Mucosa of descending colon (tissue), 3 donors: ENCODE data around the gene NUDCD2. TPM values are rescaled to one million over a fixed set of nuclear protein-coding genes. Genes with fewer than 3 reads are reported as not detected.
"Not testable (repeated sequence)": the region's sequence is repeated elsewhere in the genome, so short reads cannot be mapped to it uniquely, and the experiment has no call there.

Experiments
- ATAC-seq: fragments of 200-7000 bp; cut with Tn5 transposase; one replicate; pipeline ENCODE4 v1.9.1; 2020; ENCODE audit warnings: mild to moderate bottlenecking, moderate library complexity
- DNase-seq, 3 donors: peaks; one replicate each; pipeline ENCODE4 v3.0.0-alpha.2; 2020
- H3K36me3 ChIP-seq: fragments of 200-600 bp; one replicate; pipeline ENCODE4 v1.8.0; 2021; ENCODE audit warnings: low read depth, mild to moderate bottlenecking
- H3K4me1 ChIP-seq: fragments of 200-600 bp; one replicate; pipeline ENCODE4 v1.8.0; 2021; ENCODE audit warnings: low read depth, mild to moderate bottlenecking
- H3K4me3 ChIP-seq: fragments of 200-600 bp; one replicate; pipeline ENCODE4 v1.8.0; 2021; ENCODE audit warnings: mild to moderate bottlenecking
- H3K9me3 ChIP-seq: fragments of 200-600 bp; one replicate; pipeline ENCODE4 v1.8.0; 2021; ENCODE audit warnings: mild to moderate bottlenecking
- CTCF ChIP-seq: fragments of 200-600 bp; IDR thresholded peaks from one replicate; pipeline ENCODE4 v1.8.0; 2022; ENCODE audit warnings: antibody characterized with exemption, mild to moderate bottlenecking
- intact Hi-C, 2 donors: fragments of 100-400 bp; cut with DNase I in 1 of 2; cut with micrococcal nuclease in 1 of 2; formaldehyde crosslinking; loops; one replicate each; pipeline versions ENCODE4 v1.11.0 to v1.11.1; 2022; cut with DNase I, micrococcal nuclease
- total RNA-seq, 3 donors: library from RNA; stranded (reverse); fragmentation: NEBNext Ultra II Directional in 2 of 3; extraction: Animal tissue kit (Norgen Biotek cat#: 25700) in 2 of 3; gene quantifications; one replicate each; pipeline versions ENCODE4 v1.2.1 to v1.2.4, GENCODE V29; 2021 to 2023
- donor health status: DM: no; HTN: no; CAD: no; lungs with moderate emphysema.
- donor health status: DM: no; HTN: no; CAD: no.
- donor health status: DM: no; HTN: yes; CAD: no.

The NUDCD2 gene
- total RNA-seq, 3 donors from 2014 or later = 17.5 to 24.1 (median 21.7) TPM

DNA sequence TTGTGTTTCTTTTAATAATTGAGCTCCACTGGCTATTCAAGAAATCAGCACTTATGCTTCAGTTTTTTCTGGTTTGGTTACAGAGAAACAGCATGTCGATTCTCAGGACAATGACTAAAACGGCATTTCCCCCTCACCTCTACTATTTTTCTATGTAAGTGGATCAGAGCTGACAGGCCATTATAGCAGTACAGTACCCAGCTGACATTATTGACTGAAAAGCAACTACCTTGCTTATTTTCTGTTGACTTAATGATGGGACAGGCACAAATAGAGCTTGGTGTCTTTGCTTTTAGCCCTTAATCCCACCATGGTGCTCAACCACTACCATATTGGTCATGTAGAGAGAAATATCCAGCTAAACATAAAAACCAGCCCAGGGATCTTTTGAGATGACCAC is 57.9 kb downstream of the NUDCD2 start:
- DNase-seq = no peak
- intact Hi-C loops = no loop called here
- TF ChIP-seq CTCF = no peak
- Histone ChIP-seq H3K4me3 (no peak overlapping the region), H3K9me3 (no peaks in the 10 kb centered on the region), H3K4me1 (peaks cover 5% of the 10 kb centered on the region), H3K36me3 (no peaks in the 10 kb centered on the region)
- ATAC-seq = no peak

- TF ChIP-seq CTCF = no peak
- intact Hi-C loops = no loop called here
- no peak overlapping the region for H3K4me3 ChIP-seq
- ATAC-seq (no peak), DNase-seq (no peak)
- H3K9me3 ChIP-seq = no peaks in the 10 kb centered on the region
- no peaks in the 10 kb centered on the region for H3K36me3 ChIP-seq
- peaks cover 8% of the 10 kb centered on the region for H3K4me1 ChIP-seq
Observed at GRCh38 chr5:163401271-163401670, 58.6 kb downstream of the NUDCD2 start.

GRCh38 chr5:163399923-163400322 is 60.0 kb downstream of the NUDCD2 start:
- no peaks in the 10 kb centered on the region for H3K9me3 ChIP-seq
- intact Hi-C loops = no loop called here
- no peak overlapping the region for H3K4me3 ChIP-seq
- peaks cover 8% of the 10 kb centered on the region for H3K4me1 ChIP-seq
- H3K36me3 ChIP-seq = no peaks in the 10 kb centered on the region
- no peak for TF ChIP-seq CTCF
- no peak for ATAC-seq
- no peak for DNase-seq

GRCh38 chr5:163397354-163397753 is 62.5 kb downstream of the NUDCD2 start:
- DNase-seq (peak in 1 of 3 donors; percentile 37), ATAC-seq (peak; percentile 93)

GRCh38 chr5:163396818-163397340 is 63.0 kb downstream of the NUDCD2 start:
- H3K36me3 ChIP-seq, intact Hi-C loops, DNase-seq, H3K9me3 ChIP-seq, H3K4me3 ChIP-seq, H3K4me1 ChIP-seq, ATAC-seq: not testable (repeated sequence)

More at GRCh38 chr5:163397354-163397753, 62.5 kb downstream of the NUDCD2 start:
- no peak for TF ChIP-seq CTCF
- H3K4me3 ChIP-seq = no peak overlapping the region
- no peaks in the 10 kb centered on the region for H3K36me3 ChIP-seq
- intact Hi-C loops = no loop called here
- H3K4me1 ChIP-seq = peaks cover 8% of the 10 kb centered on the region
- no peaks in the 10 kb centered on the region for H3K9me3 ChIP-seq

Other genes with a start within 250 kb of the NUDCD2 start
- 100 to 1,000 TPM; 138 to 190 (median 176) TPM for gene CCNG1, start 22.5 kb downstream of the NUDCD2 start, total RNA-seq
- gene HMMR, start 530 bp upstream of the NUDCD2 start, total RNA-seq = 10 to 100 TPM in 1 of 3 donors, 1 to 10 TPM in 2; 2.3 to 19.0 (median 4.0) TPM
- 10 to 100 TPM; 69.4 to 72.5 (median 70.5) TPM for gene MAT2B, start 45.5 kb upstream of the NUDCD2 start, total RNA-seq